Stimulated activated naive CD8-positive, alpha-beta T cell treated with anti-CD3 and anti-CD28 coated beads, Interleukin-15, Interleukin-2, amounts not matched to agents 100 ng/mL and 50 ng/mL, for 24 hours (primary cell): ENCODE measurements around the gene CTNNAL1.
"Not testable (repeated sequence)": the region's sequence is repeated elsewhere in the genome, so short reads cannot be mapped to it uniquely, and the experiment has no call there.

Experiments used
- H3K27ac Mint-ChIP-seq: one replicate; pipeline ENCODE4 v1.8.0; 2021; ENCODE audit warnings: mild to moderate bottlenecking, mixed read lengths
- H3K27me3 Mint-ChIP-seq: one replicate; pipeline ENCODE4 v1.8.0; 2021; ENCODE audit warnings: mixed read lengths
- H3K36me3 Mint-ChIP-seq: one replicate; pipeline ENCODE4 v1.8.0; 2021; ENCODE audit warnings: low read depth, mixed read lengths
- H3K4me1 Mint-ChIP-seq: one replicate; pipeline ENCODE4 v1.8.0; 2021; ENCODE audit warnings: low read depth, mixed read lengths
- H3K4me3 Mint-ChIP-seq: one replicate; pipeline ENCODE4 v1.8.0; 2021; ENCODE audit warnings: mild to moderate bottlenecking, mixed read lengths
- H3K9me3 Mint-ChIP-seq: one replicate; pipeline ENCODE4 v1.8.0; 2021; ENCODE audit warnings: mixed read lengths

Gene CTNNAL1

DNA sequence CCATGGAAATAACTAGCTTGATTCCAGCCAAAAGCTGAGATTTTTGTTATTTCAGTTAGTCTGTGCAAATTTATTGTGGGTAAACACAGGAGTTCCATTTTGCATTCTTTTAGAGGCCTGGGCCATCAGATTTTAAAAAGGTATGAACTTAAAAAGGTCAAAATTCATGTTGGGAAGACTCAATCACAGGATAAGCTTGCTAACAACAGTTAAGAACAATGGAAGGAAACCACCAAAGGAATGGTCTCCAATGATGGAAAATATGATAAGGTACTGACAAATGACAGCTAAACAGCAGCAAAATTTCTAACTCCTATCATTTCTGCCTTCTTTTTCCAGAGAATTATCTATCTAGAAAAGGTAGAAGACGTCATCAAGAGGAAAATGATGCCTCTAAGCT, 63.1 kb downstream of the CTNNAL1 start:
- Mint-ChIP-seq H3K27me3 (no peaks in the 10 kb centered on the region), H3K9me3 (no peaks in the 10 kb centered on the region), H3K36me3 (peaks cover 4% of the 10 kb centered on the region), H3K4me1 (no peaks in the 10 kb centered on the region), H3K4me3 (no peak overlapping the region), H3K27ac (no peak overlapping the region)

DNA sequence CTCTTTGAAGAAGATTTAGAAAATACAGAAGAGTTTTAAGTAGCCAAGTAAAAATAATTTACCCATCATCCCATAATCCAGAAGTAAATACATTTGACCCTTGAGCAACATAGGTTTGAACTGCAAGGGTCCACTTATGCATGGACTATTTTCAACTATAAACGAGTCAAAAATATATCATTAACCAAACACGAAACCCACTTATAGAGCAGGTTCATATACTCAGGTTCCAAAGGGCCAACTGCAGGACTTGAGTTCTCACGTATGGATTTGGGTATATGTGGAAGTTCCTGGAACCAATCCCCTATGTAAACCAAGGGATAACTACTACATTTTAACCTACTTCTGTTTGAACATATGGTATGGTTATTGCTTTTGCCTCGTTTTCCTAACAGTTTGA, 73.3 kb downstream of the CTNNAL1 start:
- H3K4me1 Mint-ChIP-seq = peaks cover 7% of the 10 kb centered on the region
- H3K27me3 Mint-ChIP-seq = no peaks in the 10 kb centered on the region
- no peaks in the 10 kb centered on the region for H3K9me3 Mint-ChIP-seq
- no peak overlapping the region for H3K27ac Mint-ChIP-seq
- H3K4me3 Mint-ChIP-seq = no peak overlapping the region
- peaks cover 20% of the 10 kb centered on the region for H3K36me3 Mint-ChIP-seq

DNA sequence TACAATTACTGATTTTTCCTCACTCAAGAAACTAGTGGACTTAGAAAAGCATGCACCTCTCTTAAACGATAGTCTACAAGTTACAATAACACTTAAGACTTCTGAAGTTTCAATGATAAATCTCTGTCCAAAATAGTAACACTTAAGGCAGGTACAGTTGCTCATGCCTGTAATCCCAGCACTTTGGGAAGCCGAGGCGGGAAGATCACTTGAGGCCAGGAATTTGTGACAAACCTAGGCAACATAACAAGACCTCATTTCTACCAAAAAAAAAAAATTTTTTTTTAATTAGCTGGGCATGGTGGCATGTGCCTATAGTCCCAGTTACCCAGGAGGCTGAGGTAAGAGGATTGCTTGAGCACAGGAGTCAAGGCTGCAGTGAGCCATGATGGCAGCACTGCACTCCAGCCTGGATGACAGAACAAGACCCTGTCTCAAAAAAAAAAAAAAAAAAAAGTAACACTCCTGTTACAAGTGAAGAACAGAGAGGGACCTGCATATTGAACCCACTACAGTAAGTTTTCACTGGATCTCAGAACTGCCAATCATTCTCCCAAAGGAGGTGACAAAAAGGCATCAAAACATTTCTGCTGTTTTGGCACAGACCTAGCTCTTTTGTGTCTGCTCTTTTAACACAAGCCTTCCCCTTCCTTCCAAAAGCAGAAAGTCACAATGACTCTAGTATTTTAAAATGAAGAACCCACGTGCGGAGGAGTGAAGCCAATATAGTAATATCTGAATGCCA, 75.6 kb downstream of the CTNNAL1 start:
- Mint-ChIP-seq H3K36me3 (peaks cover 20% of the 10 kb centered on the region), H3K27ac (no peak overlapping the region), H3K4me1 (peaks cover 20% of the 10 kb centered on the region), H3K9me3 (no peaks in the 10 kb centered on the region), H3K27me3 (no peaks in the 10 kb centered on the region), H3K4me3 (no peak overlapping the region)

DNA sequence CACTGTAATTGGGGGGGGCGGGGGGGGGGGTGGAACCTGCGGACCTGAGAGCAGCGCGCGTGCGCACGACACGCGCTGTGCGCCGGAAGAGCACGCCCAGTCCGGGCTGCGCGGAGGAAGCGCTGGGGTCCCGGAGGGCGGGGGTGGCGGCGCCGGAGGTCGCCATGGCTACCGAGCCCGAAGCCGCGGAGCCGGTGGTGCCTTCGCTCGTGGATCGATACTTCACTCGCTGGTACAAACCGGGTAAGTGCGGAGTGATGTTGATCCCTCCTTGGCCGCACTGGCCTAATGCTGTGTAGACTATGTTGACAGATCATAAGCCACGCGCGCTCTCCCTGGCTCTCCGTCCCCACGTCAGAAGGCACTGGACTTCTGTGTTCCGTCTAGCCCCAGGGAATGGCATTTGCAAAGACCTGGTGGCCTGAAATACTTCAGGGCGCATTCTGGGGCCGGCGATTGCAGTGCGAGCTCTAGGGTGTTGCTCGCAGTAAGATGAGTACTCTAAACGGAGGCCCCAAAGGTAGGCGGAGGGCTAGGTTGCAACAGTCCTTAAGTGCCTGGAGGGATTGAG, 78.9 kb downstream of the CTNNAL1 start, which contains the start of gene ABITRAM:
Gene ABITRAM (plus strand): TSS at position 78 of the 571 bp plus-strand sequence. CDS start 87 bp downstream, at position 165.
- Mint-ChIP-seq H3K36me3 (peaks cover 28% of the 10 kb centered on the region), H3K4me1 (peaks cover 35% of the 10 kb centered on the region), H3K4me3 (peak within 1 kb of the TSS; percentile 92), H3K27me3 (no peaks in the 10 kb centered on the region), H3K9me3 (no peaks in the 10 kb centered on the region), H3K27ac (peak within 1 kb of the TSS; percentile 93)

DNA sequence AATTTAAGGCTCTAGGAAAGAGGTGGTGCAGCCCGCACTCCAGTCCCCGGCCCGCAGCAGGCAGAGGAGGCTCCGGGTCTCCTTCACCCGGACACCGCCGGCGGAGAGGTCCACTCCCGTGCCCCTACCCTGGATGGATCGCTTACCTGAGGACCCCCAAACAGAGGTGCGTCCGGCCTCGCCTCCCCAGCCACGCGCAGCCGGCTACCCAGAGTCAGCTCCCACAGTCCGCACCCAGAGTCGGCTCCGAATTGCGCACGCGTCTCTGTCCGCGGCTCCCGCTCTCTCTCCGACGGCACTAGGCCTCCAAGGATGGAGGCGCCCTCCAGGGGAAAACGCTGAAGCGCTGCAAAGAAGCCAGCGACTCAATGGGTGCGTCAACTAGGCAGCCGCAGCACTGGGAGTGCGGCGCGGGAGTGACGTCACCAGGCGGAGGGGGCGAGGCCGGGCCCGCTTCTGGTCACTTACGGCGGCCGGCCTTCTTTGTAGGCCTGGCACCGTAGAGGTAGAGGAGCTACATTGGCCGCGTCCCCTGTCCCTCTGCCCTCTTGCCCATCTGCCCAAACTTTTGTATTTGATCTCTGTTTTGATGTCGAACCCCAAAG, 79.5 kb downstream of the CTNNAL1 start, which contains the start of gene ELP1:
Gene ELP1 (minus strand): TSS at position 407 of the 605 bp plus-strand sequence. CDS start 2,978 bp downstream, outside the sequence.
- H3K4me1 Mint-ChIP-seq = peaks cover 35% of the 10 kb centered on the region
- H3K36me3 Mint-ChIP-seq = peaks cover 28% of the 10 kb centered on the region
- H3K27ac Mint-ChIP-seq = peak within 1 kb of the TSS; percentile 93
- peak within 1 kb of the TSS; percentile 92 for H3K4me3 Mint-ChIP-seq
- H3K9me3 Mint-ChIP-seq = no peaks in the 10 kb centered on the region
- no peaks in the 10 kb centered on the region for H3K27me3 Mint-ChIP-seq

- Mint-ChIP-seq H3K27me3 (no peaks in the 10 kb centered on the region), H3K4me1 (peaks cover 35% of the 10 kb centered on the region), H3K4me3 (peak overlapping the region; percentile 92)
Measured at GRCh38 chr9:108933231-108933717, 80.0 kb downstream of the CTNNAL1 start.

GRCh38 chr9:108928386-108928785, 84.9 kb downstream of the CTNNAL1 start:
- no peaks in the 10 kb centered on the region for H3K27me3 Mint-ChIP-seq
- H3K4me1 Mint-ChIP-seq = peaks cover 21% of the 10 kb centered on the region
- peaks cover 67% of the 10 kb centered on the region for H3K36me3 Mint-ChIP-seq
- H3K9me3 Mint-ChIP-seq = no peaks in the 10 kb centered on the region
- no peak overlapping the region for H3K27ac Mint-ChIP-seq
- no peak overlapping the region for H3K4me3 Mint-ChIP-seq

More at GRCh38 chr9:108933231-108933717, 80.0 kb downstream of the CTNNAL1 start:
- Mint-ChIP-seq H3K27ac (peak overlapping the region; percentile 93), H3K36me3 (peaks cover 34% of the 10 kb centered on the region), H3K9me3 (no peaks in the 10 kb centered on the region)

- no peaks in the 10 kb centered on the region for H3K4me1 Mint-ChIP-seq
- H3K36me3 Mint-ChIP-seq = peaks cover 84% of the 10 kb centered on the region
- no peak overlapping the region for H3K4me3 Mint-ChIP-seq
- no peak overlapping the region for H3K27ac Mint-ChIP-seq
- H3K27me3 Mint-ChIP-seq = no peaks in the 10 kb centered on the region
- H3K9me3 Mint-ChIP-seq = no peaks in the 10 kb centered on the region
Measured at GRCh38 chr9:108924466-108924865, 88.8 kb downstream of the CTNNAL1 start.

DNA sequence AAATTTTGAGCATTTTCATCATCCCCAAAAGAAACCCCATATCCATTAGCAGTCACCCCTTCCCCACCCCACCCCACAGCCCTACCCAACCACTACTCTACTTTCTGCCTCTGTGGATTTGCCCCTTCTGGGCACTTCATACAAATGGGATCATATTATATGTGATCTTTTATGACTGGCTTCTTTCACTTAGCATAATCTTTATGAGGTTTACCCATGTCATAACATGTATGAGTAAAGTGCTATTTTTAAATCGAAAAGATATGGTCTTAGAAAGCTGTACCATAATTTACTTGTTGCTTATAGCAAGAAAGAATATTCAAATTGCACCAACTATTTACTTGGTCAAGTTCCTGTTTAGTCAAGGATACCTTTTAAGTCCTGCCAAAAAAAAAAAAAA, 92.1 kb downstream of the CTNNAL1 start:
- peaks cover 79% of the 10 kb centered on the region for H3K36me3 Mint-ChIP-seq
- H3K27ac Mint-ChIP-seq = no peak overlapping the region
- no peaks in the 10 kb centered on the region for H3K4me1 Mint-ChIP-seq
- no peaks in the 10 kb centered on the region for H3K9me3 Mint-ChIP-seq
- H3K27me3 Mint-ChIP-seq = no peaks in the 10 kb centered on the region
- H3K4me3 Mint-ChIP-seq = no peak overlapping the region

- not testable (repeated sequence) for H3K9me3 Mint-ChIP-seq, H3K27me3 Mint-ChIP-seq, H3K4me1 Mint-ChIP-seq, H3K4me3 Mint-ChIP-seq, H3K27ac Mint-ChIP-seq
- H3K36me3 Mint-ChIP-seq = peaks cover 79% of the 10 kb centered on the region
Measured at GRCh38 chr9:108920401-108920800, 92.9 kb downstream of the CTNNAL1 start.

GRCh38 chr9:108919517-108919916, 93.8 kb downstream of the CTNNAL1 start:
- Mint-ChIP-seq H3K27me3 (no peaks in the 10 kb centered on the region), H3K9me3 (no peaks in the 10 kb centered on the region), H3K36me3 (peaks cover 75% of the 10 kb centered on the region), H3K4me3 (no peak overlapping the region), H3K4me1 (no peaks in the 10 kb centered on the region), H3K27ac (no peak overlapping the region)

DNA sequence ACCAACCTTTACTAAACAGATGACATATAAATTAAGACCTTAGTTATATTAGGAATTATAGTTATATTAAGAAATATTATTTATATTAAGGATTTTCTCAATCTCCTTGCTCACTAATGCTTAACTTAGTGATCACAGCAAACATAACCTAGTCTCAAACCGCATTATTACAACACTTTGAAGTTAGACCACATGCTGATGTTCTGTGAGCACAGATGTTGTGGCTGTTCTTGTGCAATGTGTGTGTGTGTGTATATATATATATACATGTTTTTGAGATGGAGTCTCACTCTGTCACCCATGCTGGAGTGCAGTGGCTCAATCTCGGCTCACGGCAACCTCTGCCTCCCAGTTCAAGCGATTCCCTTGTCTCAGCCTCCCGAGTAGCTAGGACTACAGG, 99.9 kb downstream of the CTNNAL1 start:
- peaks cover 64% of the 10 kb centered on the region for H3K36me3 Mint-ChIP-seq
- H3K9me3 Mint-ChIP-seq = no peaks in the 10 kb centered on the region
- no peak overlapping the region for H3K27ac Mint-ChIP-seq
- no peaks in the 10 kb centered on the region for H3K27me3 Mint-ChIP-seq
- peaks cover 9% of the 10 kb centered on the region for H3K4me1 Mint-ChIP-seq
- H3K4me3 Mint-ChIP-seq = no peak overlapping the region

DNA sequence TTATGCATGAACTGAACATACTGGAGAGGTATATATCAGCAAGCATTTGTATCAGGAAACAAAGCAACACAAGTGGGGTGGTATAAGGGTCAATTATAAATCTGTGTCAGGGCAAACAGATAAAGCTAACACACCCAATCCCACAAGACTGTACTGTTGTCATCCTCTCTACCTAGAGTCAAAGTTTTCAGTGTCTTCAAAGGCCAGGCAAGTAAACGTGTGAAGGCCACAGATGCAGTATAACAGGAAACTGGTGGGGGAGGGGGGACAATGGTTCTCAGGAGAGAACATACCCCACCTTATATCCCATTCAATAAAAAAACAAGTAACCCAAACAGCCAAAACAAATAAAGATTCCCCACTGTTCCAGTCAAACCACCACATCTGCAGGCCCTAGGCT, 101.5 kb downstream of the CTNNAL1 start:
- Mint-ChIP-seq H3K4me1 (peaks cover 9% of the 10 kb centered on the region), H3K9me3 (no peaks in the 10 kb centered on the region), H3K4me3 (no peak overlapping the region), H3K36me3 (peaks cover 67% of the 10 kb centered on the region), H3K27me3 (no peaks in the 10 kb centered on the region), H3K27ac (no peak overlapping the region)

DNA sequence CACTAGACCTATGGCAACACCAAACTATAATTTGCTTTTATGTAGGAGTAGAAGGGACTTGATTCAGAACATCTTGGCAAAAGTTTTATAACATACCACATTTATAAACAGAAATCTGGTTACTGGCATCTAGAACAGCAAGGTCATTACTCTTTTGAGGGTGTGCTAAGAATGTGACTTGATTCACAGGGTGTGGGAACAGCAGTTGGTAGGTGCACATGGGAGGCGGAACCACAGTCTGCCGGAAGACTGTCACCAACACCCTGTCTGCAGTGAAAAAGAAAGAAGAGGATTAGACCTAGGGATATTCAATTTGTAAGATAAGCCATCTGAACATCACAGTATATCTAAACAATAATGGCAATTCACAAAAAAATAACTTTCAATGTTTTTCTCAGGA, 102.4 kb downstream of the CTNNAL1 start:
- no peaks in the 10 kb centered on the region for H3K27me3 Mint-ChIP-seq
- peaks cover 70% of the 10 kb centered on the region for H3K36me3 Mint-ChIP-seq
- no peak overlapping the region for H3K27ac Mint-ChIP-seq
- H3K4me1 Mint-ChIP-seq = peaks cover 9% of the 10 kb centered on the region
- no peaks in the 10 kb centered on the region for H3K9me3 Mint-ChIP-seq
- H3K4me3 Mint-ChIP-seq = no peak overlapping the region

GRCh38 chr9:108910402-108910801, 102.9 kb downstream of the CTNNAL1 start:
- Mint-ChIP-seq H3K4me3 (no peak overlapping the region), H3K4me1 (peaks cover 9% of the 10 kb centered on the region), H3K9me3 (no peaks in the 10 kb centered on the region), H3K27me3 (no peaks in the 10 kb centered on the region), H3K27ac (no peak overlapping the region), H3K36me3 (peaks cover 66% of the 10 kb centered on the region)
